ENCODE results near the gene DSN1.
A peak's percentile ranks its signal among the peaks of the same experiment; 100 is the strongest.
"Not testable (repeated sequence)": the region's sequence is repeated elsewhere in the genome, so short reads cannot be mapped to it uniquely, and the experiment has no call there.

DSN1 gene, protein sequence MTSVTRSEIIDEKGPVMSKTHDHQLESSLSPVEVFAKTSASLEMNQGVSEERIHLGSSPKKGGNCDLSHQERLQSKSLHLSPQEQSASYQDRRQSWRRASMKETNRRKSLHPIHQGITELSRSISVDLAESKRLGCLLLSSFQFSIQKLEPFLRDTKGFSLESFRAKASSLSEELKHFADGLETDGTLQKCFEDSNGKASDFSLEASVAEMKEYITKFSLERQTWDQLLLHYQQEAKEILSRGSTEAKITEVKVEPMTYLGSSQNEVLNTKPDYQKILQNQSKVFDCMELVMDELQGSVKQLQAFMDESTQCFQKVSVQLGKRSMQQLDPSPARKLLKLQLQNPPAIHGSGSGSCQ

DNA sequence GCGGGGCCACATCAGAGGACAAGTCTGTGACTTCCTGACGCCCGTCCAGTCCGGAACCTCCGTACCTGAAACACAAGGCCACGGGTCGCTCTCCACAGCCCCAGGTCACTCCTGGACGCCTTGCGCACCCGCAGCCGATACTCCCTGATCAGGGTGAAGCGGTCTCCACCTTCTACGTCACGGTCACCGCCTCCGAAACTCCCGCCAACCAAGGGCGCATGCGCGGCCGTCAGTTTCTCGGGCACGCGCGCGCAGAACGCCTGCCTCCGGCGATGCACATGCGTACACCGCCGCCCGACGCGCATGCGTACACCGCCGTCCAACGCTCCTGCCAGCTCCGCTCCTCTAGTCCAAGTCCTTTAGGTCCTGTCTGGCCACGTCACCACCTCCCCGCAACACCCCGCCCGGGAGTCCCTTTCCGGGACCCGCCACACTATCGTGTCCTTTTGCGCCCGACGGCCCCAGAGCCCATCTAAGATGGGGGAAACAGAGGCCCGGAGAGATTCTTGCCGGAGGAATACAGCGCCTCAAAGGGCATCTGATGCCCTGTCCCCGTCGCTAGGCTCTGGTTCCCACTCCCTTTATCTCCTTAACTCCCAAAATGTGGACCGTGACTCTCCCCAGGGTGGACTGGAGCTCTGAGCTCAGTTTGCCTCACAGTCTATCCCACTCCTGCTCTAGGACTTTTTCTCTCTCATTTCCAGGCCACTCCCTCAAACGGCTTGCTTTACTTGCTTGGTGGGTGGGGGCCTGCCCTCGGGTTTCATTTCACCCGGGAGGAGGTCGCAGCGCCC is at the start of gene DSN1:
TSS of gene DSN1 (minus strand) at position 167 of the 794 bp plus-strand sequence. CDS start 2,305 bp downstream, outside the sequence.
- DNase-seq (ENCODE audit: low spot score): peak; percentile 97

DNA sequence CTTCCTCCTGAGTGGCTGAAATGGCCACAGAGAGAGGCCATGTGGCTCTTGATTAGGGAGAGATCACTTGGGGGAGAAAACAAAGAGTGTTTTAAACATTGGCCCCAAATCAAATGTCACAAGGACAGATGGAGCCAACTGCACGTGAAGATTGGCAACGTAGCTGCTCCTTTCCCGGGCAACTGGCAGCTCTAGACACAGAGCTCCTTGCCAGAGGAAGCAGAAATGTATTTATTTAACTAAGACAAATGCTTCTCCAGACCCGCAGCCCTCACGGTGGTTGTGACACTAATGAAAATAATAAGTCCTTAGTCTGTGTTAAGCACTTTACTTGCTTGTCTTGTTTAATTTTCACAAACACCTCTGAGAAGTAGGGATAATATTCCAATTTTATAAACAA is 49.6 kb upstream of the DSN1 start:
- no peak for DNase-seq (ENCODE audit: low spot score)

DNA sequence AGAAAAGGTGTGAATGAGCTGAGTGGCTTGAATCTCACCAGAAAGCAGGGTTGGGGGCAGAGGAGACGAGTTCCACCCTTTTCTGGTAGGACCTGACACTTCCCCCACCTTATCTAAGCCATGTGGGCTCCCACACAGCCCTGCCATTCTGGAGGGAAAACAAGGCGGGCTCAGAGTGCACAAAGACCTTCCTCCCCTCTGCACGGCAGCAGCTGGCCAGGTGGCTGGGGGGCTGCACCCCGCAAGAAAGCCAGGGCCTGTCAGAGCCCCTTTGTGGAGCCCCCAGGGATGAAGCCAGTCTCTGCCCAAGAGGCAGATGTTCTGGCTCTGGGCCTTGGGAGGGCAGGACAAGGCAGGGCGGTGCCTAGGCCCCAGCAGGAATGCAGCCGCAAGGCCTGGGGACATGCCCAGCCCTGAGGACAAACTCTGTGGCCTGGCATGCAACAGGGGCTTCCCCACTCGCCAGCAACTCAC is 48.4 kb upstream of the DSN1 start:
- no peak for DNase-seq (ENCODE audit: low spot score)

DNA sequence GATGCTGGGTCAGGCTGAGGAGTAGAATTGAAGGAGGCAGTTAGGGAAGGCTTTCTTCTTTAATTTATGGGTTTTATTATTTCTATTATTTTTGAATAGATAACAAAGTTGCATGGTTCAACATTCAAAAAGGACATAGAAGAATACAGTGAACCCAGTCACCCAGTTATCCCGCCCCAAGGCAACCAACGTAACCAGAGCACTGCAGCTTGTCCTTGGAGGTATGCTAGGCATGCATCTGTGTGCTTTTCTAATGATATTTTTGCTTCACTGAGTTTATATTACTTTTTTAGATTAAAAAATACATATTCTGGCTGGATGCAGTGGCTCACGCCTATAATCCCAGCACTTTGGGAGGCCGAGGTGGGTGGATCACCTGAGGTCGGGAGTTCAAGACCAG is 47.4 kb upstream of the DSN1 start:
- no peak for DNase-seq (ENCODE audit: low spot score)

DNA sequence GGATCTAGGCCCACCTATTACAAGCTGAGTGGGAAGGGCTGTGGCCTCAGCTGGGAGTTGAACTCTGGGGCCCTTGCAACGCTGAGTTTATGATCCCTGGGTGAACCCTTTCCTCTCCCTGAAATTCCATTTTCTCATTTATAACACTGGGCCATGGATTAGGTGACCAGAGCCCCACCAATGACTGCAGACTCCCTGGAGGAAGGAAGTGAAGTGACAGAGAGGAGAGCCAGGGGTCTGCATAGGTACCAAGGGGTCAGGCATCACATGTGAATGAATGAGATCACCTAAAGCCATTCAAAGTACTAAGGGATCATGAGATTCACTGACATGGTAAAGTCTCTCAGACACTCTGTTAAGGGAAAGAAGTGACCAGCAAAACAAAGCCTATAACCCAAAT is 46.5 kb upstream of the DSN1 start:
- no peak for DNase-seq (ENCODE audit: low spot score)

DNA sequence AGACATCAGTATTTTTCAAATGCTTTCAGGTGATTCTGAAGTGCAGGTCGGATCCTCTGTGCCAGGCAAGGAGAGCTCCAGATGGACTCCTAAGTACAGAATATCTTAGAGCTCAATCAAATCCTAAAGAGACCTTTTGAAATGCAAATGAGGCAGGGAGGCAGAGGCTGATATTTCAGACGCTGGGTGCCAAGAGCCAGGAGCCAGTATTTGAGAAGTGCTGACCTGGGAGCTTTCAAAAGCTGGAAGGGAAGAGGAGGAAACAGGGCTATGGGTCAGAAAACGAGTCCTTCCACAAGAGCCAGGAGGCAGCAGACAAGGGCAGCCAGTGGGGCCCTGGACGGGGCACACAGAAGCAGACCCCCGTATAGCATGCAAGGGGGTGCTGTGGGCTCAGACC is 46.1 kb upstream of the DSN1 start:
- DNase-seq (ENCODE audit: low spot score): no peak

DNA sequence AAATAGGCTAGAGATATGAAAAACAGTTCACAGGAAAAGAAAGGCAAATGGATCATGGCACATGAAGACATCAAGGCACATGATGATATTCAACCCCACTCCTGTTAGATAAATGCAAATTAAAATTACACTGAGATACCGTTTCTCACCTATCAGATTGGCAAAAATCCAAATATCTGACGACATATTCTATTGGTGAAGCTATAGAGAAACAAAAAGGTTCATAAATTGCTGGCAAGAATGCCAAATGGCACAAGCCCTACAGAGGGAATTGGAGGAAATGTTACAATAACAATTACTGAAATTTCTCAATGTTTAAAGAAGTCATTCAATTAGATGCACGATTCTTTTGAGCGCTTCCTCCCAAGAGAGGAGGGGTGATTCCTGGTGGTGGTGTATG is 45.3 kb upstream of the DSN1 start:
- DNase-seq (ENCODE audit: low spot score): no peak

DNA sequence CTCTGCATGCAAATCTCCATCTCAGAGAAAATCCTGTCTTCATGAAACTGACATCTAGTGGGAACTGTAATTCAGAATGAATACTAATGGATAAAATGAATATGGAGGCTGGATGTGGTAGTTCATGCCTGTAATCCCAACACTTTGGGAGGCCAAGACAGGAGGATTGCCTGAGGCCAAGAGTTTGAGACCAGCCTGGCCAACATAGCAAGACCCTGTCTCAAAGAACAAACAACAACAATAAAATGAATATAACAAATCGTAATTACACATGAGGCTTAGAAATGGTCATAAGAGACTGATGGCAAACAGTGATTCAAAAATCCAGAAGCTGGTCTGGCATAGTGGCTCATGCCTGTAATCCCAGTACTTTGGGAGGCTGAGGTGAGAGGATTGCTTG is 44.6 kb upstream of the DSN1 start:
- DNase-seq (ENCODE audit: low spot score): no peak

DNA sequence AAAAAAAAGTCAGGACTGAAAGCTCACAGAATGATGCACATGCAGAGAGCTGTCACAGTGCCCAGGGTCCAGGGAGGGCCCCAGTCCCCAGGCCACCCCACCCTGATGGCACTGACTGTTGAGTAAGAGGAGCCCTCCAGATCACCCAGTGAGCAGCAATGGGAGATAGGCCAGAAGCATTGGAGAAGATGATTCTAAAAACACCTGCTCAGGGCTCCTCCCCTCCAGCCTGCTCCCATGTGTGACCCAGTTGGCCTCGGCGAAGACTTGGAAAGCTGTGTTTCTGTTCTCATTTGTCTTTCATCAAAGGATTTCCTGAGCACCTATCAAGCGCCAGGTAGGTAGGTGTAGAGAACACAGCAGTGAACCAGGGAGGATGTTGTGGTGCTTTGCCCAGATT is 43.9 kb upstream of the DSN1 start:
- DNase-seq (ENCODE audit: low spot score): no peak

DNA sequence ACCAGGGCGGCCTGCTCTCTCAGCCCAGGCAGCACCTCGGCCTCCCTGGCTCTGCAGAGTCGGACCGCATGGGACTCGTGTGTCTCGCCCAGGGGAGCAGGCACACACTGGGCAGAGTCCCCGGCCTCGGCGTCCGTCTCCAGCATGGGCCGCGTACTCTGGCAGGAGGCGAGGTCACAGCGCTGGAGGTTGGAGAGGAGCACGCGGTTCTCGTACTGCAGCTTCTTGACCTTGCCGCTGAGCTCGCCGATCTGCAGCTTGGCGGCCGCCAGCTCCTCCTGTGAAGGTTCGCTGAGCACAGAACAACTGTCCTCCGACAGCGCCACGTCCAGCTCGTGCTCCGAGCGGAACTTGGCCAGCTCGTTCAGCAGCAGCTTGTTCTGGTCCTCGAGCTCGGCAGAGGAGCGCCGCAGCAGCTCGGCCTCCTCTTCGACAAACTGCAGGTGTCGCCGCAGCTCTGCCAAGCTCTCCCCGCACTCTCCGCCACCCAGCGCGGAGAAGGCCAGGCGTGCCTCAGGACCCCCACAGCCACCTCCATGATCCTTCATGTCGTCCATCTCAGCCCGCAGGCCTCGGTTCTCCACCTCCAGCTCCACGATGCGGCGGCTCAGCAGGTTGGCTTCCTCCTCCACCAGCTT is 42.0 kb upstream of the DSN1 start:
- DNase-seq (ENCODE audit: low spot score): no peak

DNA sequence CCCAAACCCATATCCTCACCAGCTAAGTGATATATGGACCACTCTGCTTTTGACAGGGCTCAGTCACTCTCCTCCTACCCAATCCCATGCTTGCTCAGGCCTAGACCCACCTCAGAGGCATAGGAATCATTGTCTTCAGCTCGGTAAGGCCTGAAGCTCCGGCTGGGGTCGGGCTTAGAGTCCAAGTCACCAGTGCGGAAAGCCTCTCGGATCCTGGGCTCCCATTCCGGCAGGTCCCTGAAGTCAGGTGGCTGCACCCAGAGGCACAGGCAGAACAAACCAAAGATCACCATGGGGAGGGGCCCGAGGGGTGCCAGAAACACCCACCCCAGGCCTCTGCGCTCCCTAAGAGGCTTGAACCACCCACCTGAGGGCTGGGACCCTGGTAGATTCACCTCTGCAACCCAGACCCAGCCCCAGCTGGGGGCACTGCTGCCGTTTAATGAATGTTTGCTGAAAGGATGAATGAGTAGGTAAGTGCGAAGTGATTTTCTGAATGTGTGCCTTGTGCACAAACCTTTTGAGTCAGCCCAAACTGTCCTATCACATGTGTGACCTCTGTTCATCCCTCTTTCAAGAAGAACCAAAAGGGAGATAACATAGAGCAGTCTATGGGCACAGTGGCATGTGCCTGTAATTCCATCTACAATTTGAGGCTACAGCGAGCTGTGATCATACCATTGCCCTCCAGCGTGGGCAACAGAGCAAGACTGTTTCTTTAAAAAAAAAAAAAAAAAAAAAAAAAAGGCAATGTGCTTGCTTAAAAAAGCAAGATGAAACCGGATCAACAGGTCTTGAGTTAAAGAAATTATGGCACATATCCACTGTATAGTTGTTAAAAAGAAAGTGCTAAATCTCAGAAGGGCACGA is 39.3 kb upstream of the DSN1 start:
- no peak for DNase-seq (ENCODE audit: low spot score)

DNA sequence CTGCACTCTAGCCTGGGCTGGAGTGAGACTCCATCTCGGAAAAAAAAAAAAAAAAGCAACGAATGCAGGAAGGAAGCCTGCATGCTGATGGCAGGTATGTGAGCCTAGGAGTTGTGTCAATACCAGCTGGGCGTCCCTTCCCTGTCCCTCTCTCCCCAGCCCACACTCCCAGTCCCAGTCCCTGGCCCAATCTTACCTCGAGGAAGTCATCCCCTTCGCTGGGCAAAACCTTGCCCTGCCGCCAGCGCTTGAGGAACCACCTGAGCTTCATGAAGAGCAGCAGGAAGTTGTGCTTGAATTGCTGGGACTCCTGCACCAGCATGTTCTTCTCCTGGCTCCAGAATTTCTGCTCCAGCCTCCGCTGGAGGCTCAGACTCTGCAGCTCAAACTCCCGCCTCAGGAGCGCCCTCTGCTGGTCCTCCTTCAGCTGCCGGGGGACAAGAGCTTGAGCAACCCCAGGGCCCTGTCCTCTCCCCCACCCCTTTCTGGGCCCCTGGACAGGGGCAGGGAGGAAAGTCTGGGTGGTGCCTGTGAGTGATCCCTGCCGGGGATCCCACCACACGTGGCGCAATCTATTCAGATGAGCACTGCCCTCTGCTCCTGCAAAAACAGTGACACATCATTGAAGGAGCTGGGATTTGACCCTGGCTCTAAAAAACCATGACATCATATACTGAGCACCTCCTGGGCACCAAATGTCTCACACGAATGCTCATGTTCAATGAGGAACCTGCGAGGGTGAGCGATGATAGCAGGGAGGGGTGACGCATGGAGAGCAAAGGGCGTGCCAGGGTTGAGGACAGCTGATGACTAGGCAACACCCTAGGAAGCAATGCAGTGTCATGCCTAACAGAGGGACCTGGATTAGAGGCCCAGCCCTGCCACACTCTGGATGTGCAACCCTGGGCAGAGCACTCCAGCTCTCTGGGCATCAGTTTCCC is 35.0 kb upstream of the DSN1 start:
- peak; percentile 70 for DNase-seq (ENCODE audit: low spot score)

DNA sequence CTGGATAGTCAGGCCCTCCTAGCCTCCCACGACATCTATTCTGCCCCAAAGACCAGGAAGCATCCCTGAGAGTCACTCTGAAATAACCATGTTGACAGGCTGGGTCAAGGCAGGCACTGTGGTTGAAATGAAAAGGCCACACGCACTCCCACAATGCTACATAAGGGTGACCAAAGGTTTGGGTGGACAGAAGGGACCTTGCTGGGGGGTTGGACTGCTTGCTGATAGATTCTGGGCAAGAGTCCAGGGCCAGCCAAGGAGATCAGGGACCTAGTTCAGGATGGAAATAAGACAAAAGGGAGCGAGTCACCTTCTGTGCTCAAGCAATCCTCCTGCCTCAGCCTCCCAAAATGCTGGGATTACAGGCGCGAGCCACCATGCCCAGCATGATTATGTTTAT is 32.5 kb upstream of the DSN1 start:
- no peak for DNase-seq (ENCODE audit: low spot score)

DNA sequence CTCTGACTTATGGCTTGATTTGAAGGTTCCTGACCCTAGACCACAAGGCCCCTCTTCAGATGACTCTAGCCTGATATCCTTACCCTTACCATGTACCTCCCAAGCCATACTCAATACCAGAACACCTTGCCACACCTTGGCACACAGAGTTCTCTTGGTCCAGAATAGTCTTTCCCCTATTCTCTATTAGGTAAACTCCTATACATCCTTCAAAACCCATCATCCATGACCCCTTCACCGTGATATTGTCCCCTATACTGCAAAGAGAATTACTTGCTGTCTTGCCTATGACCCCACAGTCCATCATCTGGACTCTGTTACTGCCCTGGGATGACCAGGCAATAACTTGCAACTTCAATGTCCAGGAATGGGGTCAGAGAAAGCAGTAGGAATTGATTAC is 31.8 kb upstream of the DSN1 start:
- DNase-seq (ENCODE audit: low spot score): no peak

DNA sequence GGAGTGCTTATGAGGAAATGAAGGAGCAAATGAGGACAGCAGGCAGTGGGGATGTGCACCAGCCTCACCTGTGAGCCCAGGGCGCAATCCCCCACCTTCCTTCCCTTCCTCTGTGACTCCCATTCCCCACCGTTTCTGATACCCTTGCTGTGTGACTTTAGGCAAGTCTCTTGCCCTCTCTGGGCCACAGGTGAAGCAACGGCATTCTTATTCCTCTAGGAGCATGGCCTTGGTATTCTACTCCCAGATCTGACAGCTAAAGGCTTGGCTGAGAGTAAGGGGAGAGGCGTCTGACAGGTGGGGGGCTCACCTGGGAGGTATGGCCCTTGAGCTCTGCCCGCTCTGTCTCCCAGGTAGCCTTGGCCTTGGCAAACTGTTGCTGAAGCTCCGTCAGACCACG is 30.9 kb upstream of the DSN1 start:
- DNase-seq (ENCODE audit: low spot score): no peak

DNA sequence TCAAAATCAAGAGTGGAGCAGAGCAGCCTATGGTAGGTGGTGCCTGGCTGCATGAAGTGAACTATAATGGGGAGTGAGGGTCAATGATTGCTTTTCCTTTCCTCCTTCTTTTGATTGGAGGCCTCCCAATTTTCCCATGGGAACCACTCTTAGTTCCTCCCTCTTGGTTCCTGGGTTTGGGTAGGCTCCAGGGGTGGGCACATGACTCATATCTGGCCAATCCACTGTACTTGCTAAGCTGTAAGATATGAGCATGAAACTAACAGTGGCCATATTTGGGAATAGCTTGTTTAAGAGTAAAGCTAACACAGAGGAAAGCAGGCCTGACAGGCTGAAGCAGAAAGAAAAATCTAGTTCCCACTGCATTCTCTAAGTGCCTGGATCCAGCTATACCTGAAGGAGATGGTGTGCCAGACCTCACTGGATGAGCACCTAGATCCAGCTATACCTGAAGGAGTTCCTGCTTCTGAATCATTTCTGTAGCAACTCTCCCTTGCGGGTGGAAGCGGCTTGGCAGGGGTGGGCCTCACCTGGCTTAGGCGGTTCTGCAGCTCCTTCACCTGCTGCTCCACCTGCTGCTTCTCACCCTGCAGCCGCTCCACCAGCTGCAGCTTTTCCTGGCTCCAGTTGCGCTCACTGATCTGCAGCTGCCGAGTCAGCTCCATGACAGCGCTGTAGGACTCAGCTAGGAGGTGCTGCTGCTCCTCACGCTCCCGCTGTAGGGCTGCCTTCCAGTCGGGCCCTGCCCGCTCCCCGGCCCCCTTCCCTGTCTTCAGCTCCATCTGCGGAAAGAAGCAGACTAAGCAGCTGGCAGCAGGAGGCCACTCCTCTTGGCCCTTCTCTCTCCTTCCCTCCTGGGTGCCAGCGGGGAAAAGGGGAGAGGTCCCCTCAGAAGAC is 29.0 kb upstream of the DSN1 start:
- no peak for DNase-seq (ENCODE audit: low spot score)

DNA sequence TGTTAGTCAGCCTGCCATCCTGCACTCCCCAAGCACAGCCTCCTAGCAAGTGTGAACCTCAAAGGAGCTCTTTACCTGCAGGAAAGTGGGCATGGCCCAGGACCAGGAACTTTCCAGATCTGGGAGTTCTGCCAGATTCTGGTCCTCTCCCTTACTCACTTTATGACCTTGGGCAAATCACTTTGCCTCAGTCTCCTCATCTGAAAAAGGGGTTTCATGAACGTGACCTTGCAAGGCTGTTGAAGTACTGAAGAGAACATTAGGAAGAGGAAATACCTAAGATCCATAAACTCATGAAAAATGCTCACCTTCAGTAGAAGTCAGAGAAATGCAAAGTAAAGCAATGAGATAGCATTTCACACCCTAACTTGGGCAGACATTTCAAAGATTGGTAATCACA is 26.8 kb upstream of the DSN1 start:
- DNase-seq (ENCODE audit: low spot score): no peak

DNA sequence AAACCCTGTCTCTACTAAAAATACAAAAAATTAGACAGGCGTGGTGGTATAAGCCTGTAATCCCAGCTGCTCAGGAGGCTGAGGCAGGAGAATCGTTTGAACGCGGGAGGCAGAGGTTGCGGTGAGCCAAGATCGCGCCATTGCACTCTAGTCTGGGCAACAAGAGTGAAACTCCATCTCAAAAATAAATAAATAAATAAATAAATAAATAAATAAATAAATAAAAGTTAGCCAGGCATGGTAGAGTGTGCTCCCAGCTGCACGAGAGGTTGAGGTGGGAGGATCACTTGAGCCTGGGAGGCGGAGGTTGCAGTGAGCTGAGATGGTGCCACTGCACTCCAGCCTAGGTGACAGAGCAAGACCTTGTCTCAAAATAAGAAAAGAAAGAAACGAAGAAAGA is 25.8 kb upstream of the DSN1 start:
- not testable (repeated sequence) for DNase-seq (ENCODE audit: low spot score)

DNA sequence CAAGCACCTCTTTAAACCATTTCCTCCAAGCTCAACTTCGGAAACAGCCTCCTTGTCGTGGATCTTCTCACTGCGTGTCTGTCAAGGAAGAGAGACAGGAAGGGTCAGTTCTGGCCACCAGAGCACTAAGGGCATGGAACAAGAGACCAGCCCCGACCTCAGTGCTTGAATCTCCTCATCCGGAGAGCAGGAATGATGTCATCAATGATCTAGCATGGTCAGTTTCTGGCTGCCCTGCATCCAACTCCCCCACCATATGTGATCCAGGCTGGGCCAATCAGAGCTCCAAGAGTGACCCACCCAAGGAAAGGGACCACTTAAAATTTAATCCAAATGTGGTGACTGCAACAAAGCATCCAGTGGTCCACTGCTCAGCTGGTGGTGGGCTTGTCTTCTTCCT is 23.3 kb upstream of the DSN1 start:
- DNase-seq (ENCODE audit: low spot score): no peak

DNA sequence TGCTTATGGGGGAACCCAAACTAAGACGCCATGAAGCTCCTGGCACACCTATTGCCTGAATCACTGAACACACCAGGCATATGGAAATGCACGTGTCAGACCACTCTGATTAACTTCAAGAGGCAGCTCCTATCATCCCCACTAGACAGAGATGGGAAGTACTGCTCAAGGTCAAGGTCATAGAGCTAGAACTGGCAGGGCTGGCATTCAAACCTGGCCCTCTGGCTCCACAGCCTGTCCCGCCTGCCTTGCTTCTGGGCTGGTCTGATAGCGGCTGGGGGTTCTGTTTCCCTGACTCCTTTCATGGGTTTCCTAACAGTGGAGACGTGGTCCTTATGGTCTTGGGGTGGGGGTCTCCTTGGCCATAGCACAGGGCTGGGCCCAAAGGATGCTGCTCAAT is 22.6 kb upstream of the DSN1 start:
- no peak for DNase-seq (ENCODE audit: low spot score)

Measured in NAMALWA (cell line).